AG20443 (cell line): ENCODE data around the gene GPR137B.
"Not testable (repeated sequence)": the region's sequence is repeated elsewhere in the genome, so short reads cannot be mapped to it uniquely, and the experiment has no call there.

Experiments
- DNase-seq: peaks from one replicate; pipeline ENCODE4 v3.0.0; 2012; ENCODE audit warnings: low spot score, mixed read lengths

The GPR137B gene

DNA sequence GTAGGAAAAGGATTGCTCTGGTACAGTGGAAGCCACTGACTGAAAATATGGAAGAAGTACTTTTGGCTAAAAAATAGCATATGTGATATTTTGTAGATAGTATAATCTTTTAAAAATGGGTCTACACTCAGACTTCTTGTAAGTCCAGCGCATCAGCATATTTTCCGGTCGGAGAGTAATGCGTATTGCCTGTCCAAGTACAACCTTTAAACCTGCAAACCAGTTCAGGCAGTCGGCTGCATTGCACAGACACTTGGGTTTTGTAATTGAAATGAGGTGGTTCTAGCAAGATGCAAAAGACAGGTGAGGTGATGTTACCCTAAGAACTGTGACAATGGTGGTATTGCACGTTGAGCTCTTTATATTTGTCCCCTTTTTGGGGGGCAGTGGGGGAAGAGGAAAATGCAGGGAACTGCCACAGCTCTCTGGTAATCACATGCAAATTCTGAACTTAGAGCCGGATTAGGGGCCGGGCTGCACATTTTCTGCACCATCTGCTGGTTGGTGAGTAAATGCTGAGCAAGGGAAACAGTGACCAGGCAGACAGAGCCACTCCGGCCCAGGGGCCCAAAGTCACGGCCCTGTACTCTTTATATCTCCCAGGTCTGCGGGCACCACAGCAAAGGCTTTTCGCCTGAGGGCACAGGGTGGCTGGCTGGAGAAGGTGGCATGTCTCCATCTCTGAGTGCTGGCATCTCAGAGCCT, 2.3 kb downstream of the GPR137B start:
- no peak for DNase-seq

GRCh38 chr1:236147068-236147467, 4.7 kb downstream of the GPR137B start:
- no peak for DNase-seq

DNA sequence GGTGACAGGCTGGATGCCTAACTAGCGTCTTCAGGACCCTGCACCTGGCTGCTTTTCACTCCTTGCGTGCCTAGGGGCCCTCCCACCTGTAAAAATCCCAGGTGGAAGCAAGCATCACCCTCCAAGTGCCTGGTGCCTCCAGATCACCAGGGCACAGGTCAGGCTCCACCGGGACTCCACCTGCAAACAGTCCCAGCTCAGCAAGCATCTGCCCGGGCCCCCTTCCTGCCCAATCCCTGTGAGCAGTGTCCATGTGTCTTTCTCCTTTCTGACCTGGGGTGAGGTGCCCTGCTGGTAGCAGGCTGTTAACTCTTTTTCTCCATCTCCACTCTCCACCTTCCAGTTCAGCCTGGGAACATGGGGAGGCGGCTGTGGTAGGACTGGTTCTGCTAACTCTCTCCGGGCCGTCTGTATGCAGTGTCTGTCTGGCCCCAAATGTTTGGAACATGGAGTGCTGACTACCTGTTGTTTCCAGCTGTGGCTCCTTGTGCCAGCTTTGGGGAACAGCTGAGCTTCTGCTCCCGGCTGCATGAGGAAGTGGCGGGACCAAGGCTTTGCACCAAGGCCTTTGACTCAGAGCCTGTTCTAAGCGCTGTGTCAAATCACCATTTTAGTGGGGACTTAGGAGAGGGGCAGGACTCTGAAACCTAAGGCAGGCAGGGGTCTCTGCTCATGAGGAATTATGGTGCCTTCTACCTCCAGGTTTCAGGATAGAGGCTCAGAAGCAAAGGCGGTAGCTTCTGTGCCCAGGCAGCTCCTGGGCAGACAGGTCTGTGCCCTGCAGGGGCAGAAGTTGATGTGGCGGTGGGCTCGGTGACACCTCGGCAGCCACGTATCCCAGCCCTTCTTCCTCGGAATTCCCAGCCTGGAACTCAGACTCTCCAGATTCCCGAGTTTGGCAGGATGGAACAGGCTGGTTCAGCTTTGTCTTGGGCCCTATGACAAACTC, 5.5 kb downstream of the GPR137B start:
- DNase-seq, result no peak

DNA sequence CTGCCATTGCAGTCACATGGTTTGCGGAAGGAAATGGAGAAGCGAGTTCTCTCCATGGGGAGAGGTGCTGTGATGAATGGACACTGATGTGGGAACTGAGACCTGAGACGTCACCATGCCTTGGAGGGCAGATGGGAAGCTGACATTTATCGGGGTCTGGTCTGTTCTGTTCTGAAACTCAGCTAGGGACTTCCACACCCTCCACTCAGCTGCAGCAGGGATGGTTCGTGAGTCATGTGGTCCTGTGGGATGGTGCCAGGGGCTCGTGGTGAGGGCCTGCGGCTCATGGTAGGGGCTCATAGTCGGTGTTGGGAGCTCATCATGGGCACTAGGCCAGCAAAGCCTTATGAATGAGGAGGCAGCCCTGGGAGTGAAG, 6.1 kb downstream of the GPR137B start:
- no peak for DNase-seq

DNA sequence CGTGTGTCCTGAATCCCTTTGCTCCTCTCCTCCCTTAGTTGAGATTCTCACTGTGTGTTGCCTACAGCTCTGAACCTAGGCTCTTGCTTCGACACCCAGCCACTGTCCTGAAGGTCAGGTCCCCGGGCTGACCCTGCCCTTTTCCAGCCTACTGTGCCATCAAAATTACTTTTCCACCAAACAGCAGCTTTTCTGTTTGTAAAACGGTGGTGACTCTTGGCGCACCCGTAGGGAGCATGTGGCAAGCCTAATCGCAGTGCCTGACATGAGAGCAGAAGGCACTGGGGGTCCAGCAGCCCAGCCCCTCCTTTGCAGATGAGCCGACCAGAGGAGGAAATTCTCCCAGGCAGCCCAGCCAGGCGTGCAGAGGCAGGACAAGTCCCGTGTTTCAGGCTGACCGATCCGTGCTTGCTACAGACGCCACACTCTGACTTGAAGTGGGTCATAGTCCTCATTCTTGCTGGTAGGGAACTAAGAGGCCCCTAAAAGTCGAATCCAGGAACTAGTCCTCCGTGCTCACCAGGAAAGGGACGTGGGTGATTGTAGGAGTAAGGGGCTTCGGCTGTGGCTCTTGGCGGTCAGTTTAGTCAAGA, 6.8 kb downstream of the GPR137B start:
- no peak for DNase-seq

DNA sequence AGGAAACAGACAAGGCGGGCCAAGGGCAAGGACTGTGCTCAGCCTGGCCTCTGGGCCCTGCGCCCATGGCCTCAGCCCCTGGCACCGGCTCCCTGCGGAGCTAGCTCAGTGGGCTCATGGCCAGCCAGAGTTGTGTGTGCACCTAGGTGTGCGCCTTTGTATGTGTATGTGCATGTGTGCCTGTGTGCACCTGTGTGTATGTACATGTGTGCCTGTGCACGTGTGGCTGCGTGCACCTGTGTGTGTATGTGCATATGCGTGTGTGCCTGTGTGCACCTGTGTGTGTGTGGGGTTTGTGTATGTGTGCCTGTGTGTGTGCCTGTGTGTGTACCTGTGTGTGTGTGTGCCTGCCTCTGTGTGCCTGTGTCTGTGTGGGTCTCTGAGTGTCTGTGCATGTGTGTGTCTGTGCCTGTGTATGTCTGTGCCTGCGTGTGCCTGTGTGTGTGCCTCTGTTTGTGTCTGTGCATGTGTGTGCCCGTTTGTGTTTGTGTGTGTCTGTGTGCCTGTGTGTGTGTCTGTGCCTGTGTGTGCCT, 7.4 kb downstream of the GPR137B start:
- no peak for DNase-seq

- DNase-seq, result no peak
These were observed 8.1 kb downstream of the GPR137B start for GRCh38 chr1:236150311-236150955.

- no peak for DNase-seq
These were observed 8.6 kb downstream of the GPR137B start for GRCh38 chr1:236150986-236151385.

DNA sequence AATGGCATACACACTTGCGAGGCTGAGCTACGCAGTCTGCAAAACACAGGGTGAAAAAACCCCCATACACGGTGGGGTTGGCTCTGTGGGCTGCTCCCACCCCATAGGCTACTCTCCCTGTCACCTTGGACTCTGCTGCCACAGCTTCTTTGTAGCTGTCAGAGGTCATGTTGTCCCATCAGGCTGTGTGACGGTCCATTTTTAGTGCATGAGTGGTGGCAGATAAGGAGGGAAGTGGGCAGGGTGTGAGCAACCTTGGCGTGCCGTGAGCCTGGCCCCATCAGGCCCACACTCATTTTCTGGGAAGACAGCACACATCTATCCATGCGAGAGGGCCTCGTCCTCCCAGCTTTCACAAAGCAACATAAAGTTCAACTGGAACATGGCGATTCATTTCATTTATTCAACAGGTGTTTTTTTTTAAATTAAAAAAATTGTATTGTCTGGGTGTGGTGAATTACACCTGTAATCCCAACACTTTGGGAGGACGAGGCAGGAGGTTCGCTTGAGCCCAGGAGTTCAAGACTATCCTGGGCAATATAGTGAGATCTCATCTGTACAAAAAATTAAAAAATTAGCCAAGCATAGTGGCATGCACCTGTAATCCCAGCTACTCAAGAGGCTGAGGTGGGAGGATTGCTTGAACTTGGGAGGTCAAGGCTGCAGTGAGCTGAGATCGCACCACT, 9.5 kb downstream of the GPR137B start:
- no peak for DNase-seq

DNA sequence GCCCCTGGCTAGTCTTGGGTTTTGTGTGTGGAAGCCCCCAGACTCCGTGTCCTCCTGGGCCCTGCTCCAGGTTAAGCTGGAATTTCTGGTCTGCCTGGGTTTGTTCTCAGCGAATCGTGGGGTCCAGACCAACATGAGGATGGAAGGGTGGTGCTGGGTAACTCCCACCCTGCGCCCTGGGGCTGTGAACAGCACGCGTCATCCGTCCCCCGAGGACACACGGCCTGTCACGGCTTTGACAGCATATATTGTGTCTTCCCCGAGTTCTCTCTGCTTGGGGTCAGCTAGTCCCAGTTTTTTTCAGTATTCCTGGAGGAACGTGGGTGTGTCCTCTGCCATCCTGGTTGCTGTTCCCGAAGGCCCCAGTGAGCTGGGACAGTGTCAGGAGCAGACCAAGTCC, 11.8 kb downstream of the GPR137B start:
- no peak for DNase-seq

DNA sequence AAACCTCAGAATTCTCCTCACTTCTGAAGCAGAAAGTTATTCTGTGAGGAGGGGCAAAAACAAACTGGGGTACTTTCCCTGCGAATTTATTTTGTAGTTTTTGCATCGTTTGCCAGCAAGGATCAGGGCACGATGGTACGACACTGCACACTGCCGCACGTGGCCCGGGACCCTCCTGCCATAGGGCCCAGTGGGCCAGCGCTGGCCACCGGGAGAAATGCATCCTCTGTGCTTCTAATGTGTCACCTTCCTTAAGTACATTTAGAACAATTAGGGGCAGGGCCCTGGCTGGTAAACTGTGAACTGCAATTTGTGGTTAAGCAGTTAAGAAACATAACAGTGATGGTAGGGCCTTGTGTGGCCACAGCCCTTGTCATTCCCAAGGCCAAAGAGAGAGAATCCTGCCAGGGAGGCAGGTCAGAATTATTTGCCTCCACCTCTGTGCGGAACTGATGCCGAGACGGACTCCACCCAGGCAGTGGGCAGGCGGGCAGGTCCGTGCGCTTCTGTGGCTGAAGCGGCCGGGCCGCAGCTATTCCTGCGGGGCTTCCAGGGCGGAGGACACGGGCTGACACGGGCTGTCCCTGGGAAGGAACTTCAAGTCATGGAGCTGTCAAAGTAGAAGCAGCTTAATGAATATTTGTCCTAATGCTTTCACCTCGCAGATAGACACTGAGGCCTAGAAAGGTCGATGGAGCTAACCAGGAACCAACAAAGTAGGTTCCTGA, 12.5 kb downstream of the GPR137B start:
- DNase-seq, result no peak

- no peak for DNase-seq
These were observed 13.0 kb downstream of the GPR137B start for GRCh38 chr1:236155399-236155767.

- DNase-seq, result no peak
These were observed 13.6 kb downstream of the GPR137B start for GRCh38 chr1:236155841-236156503.

DNA sequence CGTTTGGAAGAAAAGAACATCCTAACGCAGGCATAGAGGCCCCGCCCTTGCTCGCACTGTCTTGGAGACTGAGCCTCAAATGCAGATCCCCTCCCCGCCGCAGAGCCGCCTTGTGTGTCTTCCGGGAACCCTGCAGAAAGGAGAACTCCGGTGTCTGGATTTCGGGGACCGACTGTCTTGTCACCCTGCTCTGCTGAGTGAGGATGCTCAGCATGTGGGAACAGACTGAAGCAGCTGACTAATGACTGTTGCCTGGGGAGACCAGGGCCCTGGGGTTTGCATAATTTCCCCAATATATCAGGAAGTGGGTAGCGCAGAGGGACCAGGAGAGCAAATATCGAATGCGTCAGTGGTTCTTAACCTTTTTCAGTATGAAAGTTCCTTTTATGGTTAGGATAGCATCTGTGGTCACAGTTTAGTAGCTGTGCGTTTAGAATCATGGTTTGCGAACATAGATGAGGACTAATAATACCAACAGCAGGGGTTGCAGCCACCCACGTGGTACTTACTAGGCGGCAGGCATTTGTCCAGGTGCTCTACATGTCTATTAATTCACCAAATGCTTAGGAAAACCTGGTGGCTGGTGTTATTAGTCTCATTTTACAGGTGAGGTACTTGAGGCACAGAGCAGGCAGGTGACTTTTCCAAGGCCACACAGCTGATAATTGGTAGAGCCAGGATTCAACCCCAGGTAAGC, 14.3 kb downstream of the GPR137B start:
- DNase-seq, result no peak

DNA sequence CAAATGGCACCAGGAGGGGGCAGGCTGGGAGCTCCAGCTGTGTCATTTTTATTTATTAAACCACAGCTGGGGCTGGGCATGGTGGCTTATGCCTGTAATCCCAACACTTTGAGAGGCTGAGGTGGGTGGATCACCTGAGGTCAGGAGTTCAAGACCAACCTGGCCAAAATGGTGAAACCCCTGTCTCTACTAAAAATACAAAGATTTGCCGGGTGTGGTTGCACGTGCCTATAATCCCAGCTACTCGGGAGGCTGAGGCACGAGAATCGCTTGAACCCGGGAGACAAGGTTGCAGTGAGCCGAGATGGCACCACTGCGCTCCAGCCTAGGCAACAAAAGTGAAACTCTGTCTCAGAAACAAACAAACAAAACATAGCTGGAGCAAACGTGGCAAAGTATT, 15.7 kb downstream of the GPR137B start:
- DNase-seq, result not testable (repeated sequence)

DNA sequence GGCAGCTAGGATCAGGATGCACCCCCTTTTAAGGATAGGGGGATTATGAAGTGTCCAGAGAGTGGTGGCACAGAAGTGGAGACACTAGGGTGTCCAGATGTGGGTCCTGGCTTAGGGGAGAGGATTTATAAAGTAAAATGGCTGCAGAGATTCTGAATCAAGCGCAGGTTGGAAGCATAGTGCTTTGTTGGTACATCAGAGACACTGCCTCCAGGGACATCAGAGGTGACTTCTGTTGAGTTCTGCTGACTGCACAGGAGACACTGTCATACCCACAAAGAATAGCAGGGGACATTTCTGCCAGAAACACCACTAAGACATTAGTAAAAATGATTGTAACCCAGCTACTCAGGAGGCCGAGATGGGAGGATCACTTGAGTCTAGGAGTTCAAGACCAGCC, 16.4 kb downstream of the GPR137B start:
- no peak for DNase-seq

DNA sequence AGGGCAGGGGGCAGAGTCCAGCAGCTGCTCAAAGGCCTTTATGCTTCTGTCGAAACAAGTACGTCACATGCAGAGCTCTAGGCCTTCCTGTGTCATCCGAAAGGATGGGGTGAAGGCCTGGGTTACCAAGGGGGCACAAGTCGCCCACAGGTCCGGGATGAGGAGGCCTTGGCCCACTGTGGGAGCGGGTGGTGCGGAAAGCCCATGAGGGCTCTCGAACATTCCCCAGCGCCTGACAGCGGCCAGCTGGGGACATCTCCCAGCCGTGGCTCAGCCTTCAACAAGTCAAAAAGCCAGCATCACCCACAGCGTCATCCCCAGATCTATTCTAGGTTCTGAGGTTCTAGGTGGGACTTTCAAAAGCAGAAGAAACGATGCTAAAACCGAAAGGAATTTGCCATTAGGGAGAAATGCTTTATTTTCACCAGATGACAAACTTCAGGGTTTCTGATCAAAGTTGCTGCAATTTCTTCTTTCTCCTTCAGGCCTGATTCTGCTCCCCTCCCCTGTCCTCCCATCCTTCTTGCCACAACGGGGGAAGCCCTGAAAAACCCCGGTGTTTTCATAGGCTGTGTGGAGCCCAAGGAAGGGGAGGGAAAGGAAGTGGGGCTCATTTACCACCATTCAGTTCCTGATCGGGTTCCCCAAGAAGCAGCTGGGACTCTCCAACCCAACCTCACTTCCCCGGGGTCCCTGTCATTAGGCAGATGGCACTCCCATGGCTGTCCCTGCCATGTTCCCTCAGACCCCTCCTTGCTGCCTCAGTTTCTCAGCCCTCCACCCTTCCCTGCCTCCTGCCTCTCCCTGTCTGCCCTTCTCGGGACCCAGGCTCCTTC, 17.6 kb downstream of the GPR137B start:
- no peak for DNase-seq

- no peak for DNase-seq
These were observed 18.3 kb downstream of the GPR137B start for GRCh38 chr1:236160540-236161127.
